Erythroblast (primary cell): ENCODE results near the gene FBN3.

Experiments
- GATA1 ChIP-seq: IDR thresholded peaks from 2 replicates; pipeline ENCODE4 v1.6.1; 2011; ENCODE audit warnings: low read depth, mild to moderate bottlenecking, control low read depth, low read length, moderate library complexity
- POLR2A ChIP-seq: IDR thresholded peaks from 2 replicates; pipeline ENCODE4 v1.6.1; 2011; ENCODE audit warnings: mild to moderate bottlenecking, low read length

DNA sequence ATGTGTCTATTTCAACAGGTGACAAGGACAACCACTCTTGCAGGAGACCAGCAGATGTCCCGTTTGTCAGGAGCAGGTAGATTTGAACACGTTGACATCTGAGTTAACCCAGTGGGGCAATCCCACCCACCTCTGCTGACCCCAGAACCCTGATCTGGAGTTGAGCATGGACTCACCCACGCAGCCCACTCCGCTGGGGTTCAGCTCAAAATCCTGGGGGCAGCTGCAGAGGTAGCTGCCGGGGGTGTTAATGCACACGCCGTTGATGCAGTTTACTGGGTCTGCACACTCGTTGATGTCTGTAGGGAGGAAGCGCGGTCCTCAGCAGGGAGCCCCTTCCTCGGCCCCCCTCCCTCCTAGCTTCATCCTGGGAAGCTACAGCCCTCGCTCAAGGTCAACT, 39.9 kb downstream of the FBN3 start:
- TF ChIP-seq POLR2A, result no peak
- TF ChIP-seq GATA1, result no peak
